MM.1S (cell line): ENCODE data around the gene FLAD1.

Experiments used
- DNase-seq: peaks from one replicate; pipeline ENCODE4 v3.0.0-alpha.2; 2015
- H2AFZ ChIP-seq: fragments of 300-600 bp; sonication (generic); 2 replicates; pipeline ENCODE4 v1.6.0; 2016; ENCODE audit warnings: antibody characterized with exemption, low read length
- H3F3A ChIP-seq: fragments of 300-600 bp; sonication (generic); 2 replicates; pipeline ENCODE4 v1.6.1; 2016; ENCODE audit warnings: mild to moderate bottlenecking, antibody characterized with exemption, low read length, moderate library complexity, mixed read lengths; ENCODE audit not compliant: insufficient read depth
- H3K27ac ChIP-seq: fragments of 300-600 bp; sonication (generic); 2 replicates; pipeline ENCODE4 v1.5.1; 2016; ENCODE audit warnings: mild to moderate bottlenecking, low read length
- H3K27me3 ChIP-seq: fragments of 300-600 bp; sonication (generic); replicated peaks from 2 replicates; pipeline ENCODE4 v1.6.0; 2016; ENCODE audit warnings: low read length; ENCODE audit not compliant: insufficient read depth
- H3K36me3 ChIP-seq: fragments of 300-600 bp; sonication (generic); replicated peaks from 2 replicates; pipeline ENCODE4 v1.6.1; 2016; ENCODE audit warnings: mild to moderate bottlenecking, low read length, mixed read lengths; ENCODE audit not compliant: insufficient read depth
- H3K4me1 ChIP-seq: fragments of 300-600 bp; sonication (generic); 2 replicates; pipeline ENCODE4 v1.6.1; 2016; ENCODE audit warnings: low read length, mixed read lengths
- H3K4me2 ChIP-seq: fragments of 300-600 bp; sonication (generic); 2 replicates; pipeline ENCODE4 v1.6.0; 2016; ENCODE audit warnings: low read depth, low read length
- H3K4me3 ChIP-seq: fragments of 300-600 bp; sonication (generic); 2 replicates; pipeline ENCODE4 v1.5.1; 2016; ENCODE audit warnings: low read length, mixed read lengths
- H3K79me2 ChIP-seq: fragments of 300-600 bp; sonication (generic); 2 replicates; pipeline ENCODE4 v1.6.1; 2016; ENCODE audit warnings: mixed run types, low read length, mixed read lengths
- H3K9ac ChIP-seq: fragments of 300-600 bp; sonication (generic); 2 replicates; pipeline ENCODE4 v1.6.1; 2016; ENCODE audit warnings: low read length, mixed read lengths
- H3K9me2 ChIP-seq: fragments of 300-600 bp; sonication (generic); replicated peaks from 2 replicates; pipeline ENCODE4 v1.6.1; 2016; ENCODE audit warnings: mild to moderate bottlenecking, low read length, mixed read lengths; ENCODE audit not compliant: insufficient read depth
- H3K9me3 ChIP-seq: fragments of 300-600 bp; sonication (generic); replicated peaks from 2 replicates; pipeline ENCODE4 v1.6.1; 2016; ENCODE audit warnings: mild to moderate bottlenecking, low read length, mixed read lengths; ENCODE audit not compliant: insufficient read depth
- H4K20me1 ChIP-seq: fragments of 300-600 bp; sonication (generic); 2 replicates; pipeline ENCODE4 v1.6.1; 2016; ENCODE audit warnings: mild to moderate bottlenecking, low read length, moderate library complexity, mixed read lengths; ENCODE audit not compliant: insufficient read depth
- CTCF ChIP-seq: fragments of 300-600 bp; sonication (generic); IDR thresholded peaks from 2 replicates; pipeline ENCODE4 v1.5.1; 2016; ENCODE audit warnings: antibody characterized with exemption, low read length, mixed read lengths
- EZH2 ChIP-seq: fragments of 300-600 bp; sonication (generic); optimal IDR thresholded peaks from 2 replicates; pipeline ENCODE3; 2017; ENCODE audit warnings: low read depth, mild to moderate bottlenecking, antibody characterized with exemption, low read length, mixed read lengths
- EZH2phosphoT487 ChIP-seq: fragments of 300-600 bp; sonication (generic); IDR thresholded peaks from 2 replicates; pipeline ENCODE4 v1.6.1; 2018; ENCODE audit warnings: antibody characterized with exemption, low read length

The FLAD1 gene

GRCh38 chr1:154972213-154972516 is 11.0 kb upstream of the FLAD1 start:
- H2AFZ ChIP-seq = no peak overlapping the region
- no peak overlapping the region for H3K4me3 ChIP-seq
- peak overlapping the region; percentile 64; the same call in 1 of the 2 replicates for H3K4me2 ChIP-seq
- H3F3A ChIP-seq = peaks cover 39% of the 10 kb centered on the region
- peaks cover 42% of the 10 kb centered on the region for H3K4me1 ChIP-seq
- H3K27me3 ChIP-seq = no peaks in the 10 kb centered on the region
- peaks cover 11% of the 10 kb centered on the region for H3K36me3 ChIP-seq
- H4K20me1 ChIP-seq = no peaks in the 10 kb centered on the region
- H3K9me2 ChIP-seq = no peaks in the 10 kb centered on the region
- H3K9me3 ChIP-seq = no peaks in the 10 kb centered on the region
- H3K79me2 ChIP-seq = peaks cover 91% of the 10 kb centered on the region
- TF ChIP-seq CTCF (no peak), EZH2phosphoT487 (no peak), EZH2 (no peak)
- H3K27ac ChIP-seq = no peak overlapping the region
- H3K9ac ChIP-seq = no peak overlapping the region
- DNase-seq = no peak

- H3K36me3 ChIP-seq = peaks cover 5% of the 10 kb centered on the region
- TF ChIP-seq EZH2 = no peak
- no peak for TF ChIP-seq EZH2phosphoT487
- no peak for TF ChIP-seq CTCF
- no peaks in the 10 kb centered on the region for H4K20me1 ChIP-seq
- H3K27ac ChIP-seq = peak overlapping the region; percentile 90; the same call in 1 of the 2 replicates
- H3K9me3 ChIP-seq = no peaks in the 10 kb centered on the region
- no peaks in the 10 kb centered on the region for H3K27me3 ChIP-seq
- peak overlapping the region; percentile 64 for H3K4me2 ChIP-seq
- H3F3A ChIP-seq = peaks cover 43% of the 10 kb centered on the region
- no peaks in the 10 kb centered on the region for H3K9me2 ChIP-seq
- H3K9ac ChIP-seq = peak overlapping the region; percentile 86; the same call in 1 of the 2 replicates
- peak overlapping the region; percentile 69 for H3K4me3 ChIP-seq
- DNase-seq = no peak
- peaks cover 42% of the 10 kb centered on the region for H3K4me1 ChIP-seq
- peaks cover 91% of the 10 kb centered on the region for H3K79me2 ChIP-seq
- no peak overlapping the region for H2AFZ ChIP-seq
Measured at GRCh38 chr1:154972517-154973343, 10.4 kb upstream of the FLAD1 start.

- DNase-seq = peak; percentile 100
- Histone ChIP-seq H2AFZ (no peak overlapping the region), H3K9ac (peak overlapping the region; percentile 86), H3K4me3 (peak overlapping the region; percentile 69), H3K27ac (peak overlapping the region; percentile 90), H3K4me2 (peak overlapping the region; percentile 64), H4K20me1 (no peaks in the 10 kb centered on the region), H3K79me2 (peaks cover 91% of the 10 kb centered on the region), H3F3A (peaks cover 44% of the 10 kb centered on the region), H3K4me1 (peaks cover 42% of the 10 kb centered on the region), H3K36me3 (peaks cover 4% of the 10 kb centered on the region; the same call in 1 of the 2 replicates), H3K9me3 (no peaks in the 10 kb centered on the region), H3K9me2 (no peaks in the 10 kb centered on the region), H3K27me3 (no peaks in the 10 kb centered on the region)
- peak; percentile 27 for TF ChIP-seq CTCF
- TF ChIP-seq EZH2 = no peak
- no peak for TF ChIP-seq EZH2phosphoT487
Measured at GRCh38 chr1:154973344-154974101, 9.6 kb upstream of the FLAD1 start.
